AG09319 (cell line): ENCODE results near the gene GLRA2.

ENCODE experiments used
- DNase-seq: peaks from one replicate; pipeline ENCODE4 v3.0.0-alpha.2; 2010; ENCODE audit warnings: low read depth; ENCODE audit errors: extremely low read depth
- CTCF ChIP-seq: IDR thresholded peaks from 2 replicates; pipeline ENCODE4 v1.5.1; 2011; ENCODE audit warnings: low read depth, mild to moderate bottlenecking, inconsistent platforms, low read length, moderate library complexity

The GLRA2 gene

GRCh38 chrX:14618177-14618965, 89.0 kb downstream of the GLRA2 start:
- DNase-seq: no peak
- TF ChIP-seq CTCF: no peak

GRCh38 chrX:14630733-14631132, 101.4 kb downstream of the GLRA2 start:
- TF ChIP-seq CTCF: no peak
- no peak for DNase-seq

DNA sequence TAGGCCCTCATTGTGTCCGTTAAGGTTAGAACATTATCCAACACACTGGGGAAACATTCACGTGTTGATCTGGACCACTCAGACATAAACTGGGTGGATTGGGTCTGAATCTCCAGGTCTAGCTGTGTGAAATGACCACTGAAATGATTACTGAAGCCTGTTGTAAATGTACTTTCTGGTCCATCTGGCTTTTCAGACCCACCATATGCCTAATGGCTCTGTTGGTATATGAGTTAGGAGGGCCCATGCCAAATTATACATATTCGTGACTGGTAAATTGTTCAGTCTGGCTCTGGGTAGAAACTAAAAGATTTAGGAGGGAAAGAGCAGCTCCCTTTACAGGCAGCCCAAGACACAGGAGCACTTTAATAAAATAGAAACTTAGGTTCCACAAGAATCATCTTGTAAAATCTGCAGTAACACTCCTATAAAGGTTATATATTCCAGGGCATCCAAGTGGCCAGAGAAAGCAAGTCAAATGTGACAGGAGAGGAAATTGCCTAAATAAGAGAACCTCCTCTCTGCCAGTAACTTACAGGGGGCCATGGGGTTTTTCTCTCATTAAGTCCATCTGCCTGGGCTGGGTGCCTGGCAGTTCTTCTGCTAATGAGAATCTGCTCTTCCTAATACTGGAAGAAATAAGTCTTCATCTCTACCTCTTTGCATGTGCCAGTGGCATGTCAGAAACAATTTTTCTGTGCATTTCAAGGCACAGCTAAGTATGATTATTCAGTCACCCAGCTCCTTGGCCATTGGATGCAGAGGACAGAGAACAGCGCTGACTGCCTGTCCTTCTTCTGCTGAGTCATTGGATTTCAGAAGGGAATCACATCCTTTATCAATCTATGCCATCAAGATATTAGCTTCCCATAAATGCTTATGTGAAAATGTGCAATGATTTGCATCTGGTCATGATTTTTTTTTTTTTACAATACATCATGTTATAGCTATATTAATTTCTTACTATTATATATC, 112.6 kb downstream of the GLRA2 start:
- no peak for DNase-seq
- TF ChIP-seq CTCF: no peak

GRCh38 chrX:14660970-14661369, 131.6 kb downstream of the GLRA2 start:
- no peak for DNase-seq
- no peak for TF ChIP-seq CTCF

GRCh38 chrX:14670819-14671218, 141.5 kb downstream of the GLRA2 start:
- DNase-seq: no peak
- TF ChIP-seq CTCF: no peak

- no peak for DNase-seq
- no peak for TF ChIP-seq CTCF
Measured at GRCh38 chrX:14672611-14673172, 143.4 kb downstream of the GLRA2 start.
